GM18907 (cell line): Measurements from ENCODE around the gene SLC35G4.
"Not testable (repeated sequence)": the region's sequence is repeated elsewhere in the genome, so short reads cannot be mapped to it uniquely, and the experiment has no call there.

Experiments used
- ATAC-seq: cut with Tn5 transposase; IDR thresholded peaks from one replicate; pipeline ENCODE4 v1.9.1; 2021; ENCODE audit warnings: mild to moderate bottlenecking, moderate library complexity; ENCODE audit not compliant: unreplicated experiment

SLC35G4 gene

GRCh38 chr18:11613611-11614010 is 4.2 kb downstream of the SLC35G4 start:
- not testable (repeated sequence) for ATAC-seq

- not testable (repeated sequence) for ATAC-seq
Measured at GRCh38 chr18:11614042-11614441, 4.6 kb downstream of the SLC35G4 start.

- not testable (repeated sequence) for ATAC-seq
Measured at GRCh38 chr18:11614981-11615380, 5.6 kb downstream of the SLC35G4 start.

GRCh38 chr18:11647310-11647709 is 37.9 kb downstream of the SLC35G4 start:
- ATAC-seq, result not testable (repeated sequence)

- ATAC-seq, result not testable (repeated sequence)
Measured at GRCh38 chr18:11647804-11648203, 38.4 kb downstream of the SLC35G4 start.

- no peak for ATAC-seq
Measured at GRCh38 chr18:11649839-11650238, 40.4 kb downstream of the SLC35G4 start.

- ATAC-seq, result no peak
Measured at GRCh38 chr18:11651899-11652298, 42.5 kb downstream of the SLC35G4 start.

- no peak for ATAC-seq
Measured at GRCh38 chr18:11653521-11653920, 44.1 kb downstream of the SLC35G4 start.

GRCh38 chr18:11654736-11655605 is 45.6 kb downstream of the SLC35G4 start:
- ATAC-seq, result no peak

- no peak for ATAC-seq
Measured at GRCh38 chr18:11655606-11655932, 46.2 kb downstream of the SLC35G4 start.

GRCh38 chr18:11657152-11657551 is 47.8 kb downstream of the SLC35G4 start:
- no peak for ATAC-seq

GRCh38 chr18:11657554-11657953 is 48.2 kb downstream of the SLC35G4 start:
- no peak for ATAC-seq

GRCh38 chr18:11658019-11658418 is 48.6 kb downstream of the SLC35G4 start:
- ATAC-seq, result no peak

- no peak for ATAC-seq
Measured at GRCh38 chr18:11658989-11659388, 49.6 kb downstream of the SLC35G4 start.
